A673 (cell line): ENCODE results near the gene ATAD3C. TPM values are rescaled to one million over a fixed set of nuclear protein-coding genes. Genes with fewer than 3 reads are reported as not detected.

ENCODE experiments used
- BruUV-seq: library from RNA; stranded (reverse); fragments of 400-500 nt; replicated peaks from 2 replicates; lab custom pipeline; 2021; lab: Mats Ljungman, UMichigan
- CTCF ChIA-PET: fragments of 300-600 bp; sonication (Branson Sonifier 250); formaldehyde crosslinking; loops from one replicate; lab custom pipeline; 2022; ENCODE audit warnings: antibody characterized with exemption; lab: Charles Lee
- POLR2A ChIA-PET: fragments of 300-600 bp; sonication (Branson Sonifier 250); formaldehyde crosslinking; loops from one replicate; lab custom pipeline; 2022; ENCODE audit warnings: antibody characterized with exemption; ENCODE audit not compliant: low non-redundant PET; lab: Charles Lee
- DNase-seq: peaks from one replicate; pipeline ENCODE4 v3.0.0-alpha.2; 2015; ENCODE audit warnings: low spot score
- H3K27ac ChIP-seq: fragments of 200-600 bp; sonication (generic); 2 replicates; pipeline ENCODE4 v1.5.1; 2016; ENCODE audit warnings: mixed run types, low read depth, mild to moderate bottlenecking, mixed read lengths, antibody characterized with exemption, low read length; ENCODE audit not compliant: poor library complexity, severe bottlenecking
- H3K27me3 ChIP-seq: fragments of 200-600 bp; sonication (generic); replicated peaks from 2 replicates; pipeline ENCODE4 v1.6.1; 2017; ENCODE audit warnings: mixed run types, low read depth, mild to moderate bottlenecking, mixed read lengths, antibody characterized with exemption, low read length; ENCODE audit not compliant: insufficient read depth, poor library complexity
- H3K36me3 ChIP-seq: fragments of 200-600 bp; sonication (generic); 2 replicates; pipeline ENCODE4 v1.6.1; 2016; ENCODE audit warnings: mixed run types, mild to moderate bottlenecking, mixed read lengths, antibody characterized with exemption, low read length; ENCODE audit not compliant: insufficient read depth, poor library complexity, severe bottlenecking
- H3K4me1 ChIP-seq: fragments of 200-600 bp; sonication (generic); 2 replicates; pipeline ENCODE4 v1.6.1; 2017; ENCODE audit warnings: mixed run types, mild to moderate bottlenecking, mixed read lengths, antibody characterized with exemption, low read length; ENCODE audit not compliant: insufficient read depth, poor library complexity, severe bottlenecking
- H3K4me3 ChIP-seq: fragments of 200-600 bp; sonication (generic); 2 replicates; pipeline ENCODE4 v1.5.1; 2016; ENCODE audit warnings: low read depth, mixed run types, mild to moderate bottlenecking, mixed read lengths, low read length; ENCODE audit not compliant: poor library complexity, severe bottlenecking
- H3K9me3 ChIP-seq: fragments of 200-600 bp; sonication (generic); 2 replicates; pipeline ENCODE4 v1.6.1; 2016; ENCODE audit warnings: mixed run types, low read depth, mild to moderate bottlenecking, mixed read lengths, antibody characterized with exemption, low read length; ENCODE audit not compliant: poor library complexity, severe bottlenecking
- CTCF ChIP-seq: fragments of 300-800, 200-600 bp; sonication (generic); conservative IDR thresholded peaks from 2 replicates; pipeline ENCODE4 v1.5.1; 2017; ENCODE audit warnings: low read depth, mild to moderate bottlenecking, antibody characterized with exemption, low read length, moderate library complexity, mixed read lengths
- EZH2 ChIP-seq: fragments of 200-600 bp; sonication (generic); IDR thresholded peaks from 2 replicates; pipeline ENCODE4 v1.6.1; 2017; ENCODE audit warnings: borderline replicate concordance, low read depth, mild to moderate bottlenecking, mixed read lengths, antibody characterized with exemption, low read length; ENCODE audit not compliant: poor library complexity, severe bottlenecking
- intact Hi-C: fragments of 100-400 bp; cut with micrococcal nuclease; formaldehyde crosslinking; loops from one replicate; pipeline ENCODE4 v1.10.0; 2022; ENCODE audit not compliant: unreplicated experiment
- total RNA-seq: library from RNA; stranded (reverse); gene quantifications from 2 replicates; pipeline ENCODE4 v1.2.3, GENCODE V29; 2021

The ATAD3C gene
- total RNA-seq, 1 experiment from 2014 or later, result 0.39 TPM

GRCh38 chr1:1403653-1404052, 45.8 kb upstream of the ATAD3C start:
- peaks cover 18% of the 10 kb centered on the region for H3K4me1 ChIP-seq
- no peak for DNase-seq
- no peak for TF ChIP-seq CTCF
- TF ChIP-seq EZH2, result no peak
- peaks cover 51% of the 10 kb centered on the region for H3K36me3 ChIP-seq
- no TSS peak for BruUV-seq
- ChIA-PET CTCF (no interaction called here), POLR2A (no interaction called here)
- no peaks in the 10 kb centered on the region for H3K9me3 ChIP-seq
- peak overlapping the region; percentile 14 for H3K27ac ChIP-seq
- intact Hi-C loops, result no loop called here
- no peak overlapping the region for H3K4me3 ChIP-seq
- H3K27me3 ChIP-seq, result no peaks in the 10 kb centered on the region

GRCh38 chr1:1406101-1406820, 43.2 kb upstream of the ATAD3C start:
- H3K4me1 ChIP-seq, result peaks cover 19% of the 10 kb centered on the region
- no peak for DNase-seq
- intact Hi-C loops, result no loop called here
- H3K9me3 ChIP-seq, result no peaks in the 10 kb centered on the region
- peak overlapping the region; percentile 98 for H3K4me3 ChIP-seq
- H3K27ac ChIP-seq, result peak overlapping the region; percentile 94
- H3K36me3 ChIP-seq, result peaks cover 43% of the 10 kb centered on the region
- TF ChIP-seq EZH2 (no peak), CTCF (no peak)
- no TSS peak for BruUV-seq
- CTCF ChIA-PET, result no interaction called here
- POLR2A ChIA-PET, result no interaction called here
- no peaks in the 10 kb centered on the region for H3K27me3 ChIP-seq

- POLR2A ChIA-PET, result interaction anchor here (1.0 kb wide), 1 partner anchor 32 kb away, joined by 3 read pairs; the partner anchor contains the start of gene AURKAIP1
- CTCF ChIA-PET, result interaction anchor here (1.0 kb wide), 1 partner anchor 13 kb away, joined by 4 read pairs; no protein-coding TSS in a partner anchor
- DNase-seq, result peak; percentile 96
Measured at GRCh38 chr1:1406821-1407635, 42.5 kb upstream of the ATAD3C start, which contains the start of gene MRPL20. MRPL20 (minus strand) TSS chr1:1407293; CDS start chr1:1407217, 76 bp downstream.

More at GRCh38 chr1:1406821-1407635, 42.5 kb upstream of the ATAD3C start, which contains the start of gene MRPL20:
- intact Hi-C loops, result loop anchor here (1.0 kb wide), 1 partner anchor 32 kb away; the partner anchor contains the start of gene AURKAIP1
- peak within 1 kb of the TSS; percentile 94 for H3K27ac ChIP-seq
- H3K27me3 ChIP-seq, result no peaks in the 10 kb centered on the region
- no peak for TF ChIP-seq EZH2
- TF ChIP-seq CTCF, result no peak
- BruUV-seq, result no TSS peak
- H3K4me1 ChIP-seq, result peaks cover 19% of the 10 kb centered on the region
- H3K36me3 ChIP-seq, result peaks cover 36% of the 10 kb centered on the region
- H3K4me3 ChIP-seq, result peak within 1 kb of the TSS; percentile 98
- H3K9me3 ChIP-seq, result no peaks in the 10 kb centered on the region
